ENCODE data around the gene TMED5. TPM values are rescaled to one million over a fixed set of nuclear protein-coding genes. Genes with fewer than 3 reads are reported as not detected.

Gene TMED5
- total and polyA plus RNA-seq, 2 experiments from 2014 or later, result 25.0 to 45.2 TPM

DNA sequence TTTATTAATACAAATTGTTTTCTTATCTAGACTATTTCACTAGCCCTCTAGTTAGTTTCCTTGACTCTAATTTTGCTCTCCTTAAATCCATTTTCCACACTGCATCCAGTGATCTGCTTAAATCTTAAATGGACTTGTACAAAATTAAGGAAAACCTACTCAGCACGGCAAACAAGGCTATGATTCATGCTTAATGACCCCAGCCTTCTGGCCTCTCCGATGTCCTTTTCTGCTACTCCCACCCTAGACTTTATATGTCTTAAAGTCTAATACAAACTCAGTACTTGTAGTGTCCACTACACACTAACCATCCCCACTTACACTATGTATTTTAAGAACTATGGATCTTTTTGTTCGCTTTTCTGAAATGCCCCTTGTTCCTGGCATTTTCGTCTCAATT, 2.2 kb downstream of the TMED5 start:
- TF ChIP-seq JUNB (IDR thresholded peaks at IDR 0.05; ENCODE audit: unreplicated experiment) (no peak), CREB1 (CRISPR knock-in tag; IDR thresholded peaks at IDR 0.05; ENCODE audit: low read depth) (no peak), REST (IDR thresholded peaks at IDR 0.05; ENCODE audit: unreplicated experiment) (no peak), STAT1 (IDR thresholded peaks at IDR 0.05; ENCODE audit: unreplicated experiment) (no peak), NANOG (IDR thresholded peaks at IDR 0.05; ENCODE audit: borderline replicate concordance) (no peak), POLR2AphosphoS5 (IDR thresholded peaks at IDR 0.05; ENCODE audit: low read depth) (no peak), ZNF462 (CRISPR knock-in tag; IDR thresholded peaks at IDR 0.05) (no peak), EZH2 (IDR thresholded peaks at IDR 0.05; ENCODE audit: low read depth, unreplicated experiment) (no peak), EZH2phosphoT487 (IDR thresholded peaks at IDR 0.05; ENCODE audit: unreplicated experiment) (no peak), ZNF114 (CRISPR knock-in tag; IDR thresholded peaks at IDR 0.05) (no peak), ZNF331 (CRISPR knock-in tag; IDR thresholded peaks at IDR 0.05; ENCODE audit: low read depth) (no peak)
- TF ChIP-seq, protein P1, sequence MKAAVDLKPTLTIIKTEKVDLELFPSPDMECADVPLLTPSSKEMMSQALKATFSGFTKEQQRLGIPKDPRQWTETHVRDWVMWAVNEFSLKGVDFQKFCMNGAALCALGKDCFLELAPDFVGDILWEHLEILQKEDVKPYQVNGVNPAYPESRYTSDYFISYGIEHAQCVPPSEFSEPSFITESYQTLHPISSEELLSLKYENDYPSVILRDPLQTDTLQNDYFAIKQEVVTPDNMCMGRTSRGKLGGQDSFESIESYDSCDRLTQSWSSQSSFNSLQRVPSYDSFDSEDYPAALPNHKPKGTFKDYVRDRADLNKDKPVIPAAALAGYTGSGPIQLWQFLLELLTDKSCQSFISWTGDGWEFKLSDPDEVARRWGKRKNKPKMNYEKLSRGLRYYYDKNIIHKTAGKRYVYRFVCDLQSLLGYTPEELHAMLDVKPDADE (IDR thresholded peaks at IDR 0.05), result no peak
- TF ChIP-seq, protein P2, sequence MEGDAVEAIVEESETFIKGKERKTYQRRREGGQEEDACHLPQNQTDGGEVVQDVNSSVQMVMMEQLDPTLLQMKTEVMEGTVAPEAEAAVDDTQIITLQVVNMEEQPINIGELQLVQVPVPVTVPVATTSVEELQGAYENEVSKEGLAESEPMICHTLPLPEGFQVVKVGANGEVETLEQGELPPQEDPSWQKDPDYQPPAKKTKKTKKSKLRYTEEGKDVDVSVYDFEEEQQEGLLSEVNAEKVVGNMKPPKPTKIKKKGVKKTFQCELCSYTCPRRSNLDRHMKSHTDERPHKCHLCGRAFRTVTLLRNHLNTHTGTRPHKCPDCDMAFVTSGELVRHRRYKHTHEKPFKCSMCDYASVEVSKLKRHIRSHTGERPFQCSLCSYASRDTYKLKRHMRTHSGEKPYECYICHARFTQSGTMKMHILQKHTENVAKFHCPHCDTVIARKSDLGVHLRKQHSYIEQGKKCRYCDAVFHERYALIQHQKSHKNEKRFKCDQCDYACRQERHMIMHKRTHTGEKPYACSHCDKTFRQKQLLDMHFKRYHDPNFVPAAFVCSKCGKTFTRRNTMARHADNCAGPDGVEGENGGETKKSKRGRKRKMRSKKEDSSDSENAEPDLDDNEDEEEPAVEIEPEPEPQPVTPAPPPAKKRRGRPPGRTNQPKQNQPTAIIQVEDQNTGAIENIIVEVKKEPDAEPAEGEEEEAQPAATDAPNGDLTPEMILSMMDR (conservative IDR thresholded peaks at IDR 0.05; ENCODE audit: low read depth in 2 of 2), result no peak
- peak overlapping the region; percentile 84 for H3K4me2 ChIP-seq
- peaks cover 15% of the 10 kb centered on the region; the same call in 1 of the 2 replicates for H4K20me1 ChIP-seq (replicated peaks; ENCODE audit: insufficient read depth)
- H3K9me2 ChIP-seq (ENCODE audit: insufficient read depth), result no peaks in the 10 kb centered on the region
- no peaks in the 10 kb centered on the region for H3K36me3 ChIP-seq (ENCODE audit: insufficient read depth)
- H3K27ac Mint-ChIP-seq, result no peak overlapping the region
- H3K9me3 Mint-ChIP-seq, result no peaks in the 10 kb centered on the region; the same call in 2 of the 3 replicates
- H3K36me3 Mint-ChIP-seq (ENCODE audit: low read depth), result peaks cover 5% of the 10 kb centered on the region; the same call in 2 of the 3 replicates
- peaks cover 84% of the 10 kb centered on the region for H3K79me2 ChIP-seq (replicated peaks; ENCODE audit: insufficient read depth)
- no peak overlapping the region for H3K27ac ChIP-seq (ENCODE audit: low read depth)
- peak overlapping the region; percentile 79 for H3K4me3 ChIP-seq
- no peak for ATAC-seq
- H3K4me1 ChIP-seq (ENCODE audit: insufficient read depth), result peaks cover 13% of the 10 kb centered on the region
- H3F3A ChIP-seq (replicated peaks; ENCODE audit: low read depth), result peaks cover 3% of the 10 kb centered on the region; the same call in 1 of the 2 replicates
- H3K27me3 ChIP-seq (ENCODE audit: insufficient read depth), result no peaks in the 10 kb centered on the region
- peaks cover 21% of the 10 kb centered on the region for H3K4me1 Mint-ChIP-seq
- H3K4me3 Mint-ChIP-seq, result peak overlapping the region; percentile 90
- H2AFZ ChIP-seq, result no peak overlapping the region
- no peak for DNase-seq (ENCODE audit: low spot score)
- H3K27me3 Mint-ChIP-seq (ENCODE audit: insufficient read depth, low read depth, poor library complexity), result peaks cover 8% of the 10 kb centered on the region
